Sigmoid colon (tissue), 7 donors: ENCODE measurements around the gene ANGPTL2. TPM values are rescaled to one million over a fixed set of nuclear protein-coding genes. Genes with fewer than 3 reads are reported as not detected.

ENCODE experiments used
- DNase-seq: peaks from one replicate; pipeline ENCODE4 v3.0.0-alpha.2; 2019
- H3K27ac ChIP-seq, 4 donors: fragments of 200-600 bp; sonication (generic); one replicate each; pipeline ENCODE4 v1.5.1; 2016 to 2019; ENCODE audit warnings: mild to moderate bottlenecking in 1 of 4
- H3K27me3 ChIP-seq, 3 donors: fragments of 200-600 bp; sonication (generic); one replicate each; pipeline ENCODE4 v1.5.1; 2019; ENCODE audit warnings: mild to moderate bottlenecking in 1 of 3
- H3K36me3 ChIP-seq, 4 donors: fragments of 200-600 bp; sonication (generic); one replicate each; pipeline ENCODE4 v1.5.1; 2016 to 2019
- H3K4me1 ChIP-seq, 4 donors: fragments of 200-600 bp; sonication (generic); one replicate each; pipeline ENCODE4 v1.5.1; 2017 to 2019
- H3K4me3 ChIP-seq, 4 donors: fragments of 200-600 bp; sonication (generic); one replicate each; pipeline ENCODE4 v1.5.1; 2017 to 2019; ENCODE audit warnings: mild to moderate bottlenecking in 2 of 4, moderate library complexity in 1 of 4
- H3K9me3 ChIP-seq, 4 donors: fragments of 200-600 bp in 3 of 4; sonication (generic) in 3 of 4; one replicate each; pipeline versions ENCODE4 v1.5.1 to v1.6.1; 2013 to 2019
- EP300 ChIP-seq, 4 donors: sonication (generic); formaldehyde crosslinking; IDR thresholded peaks; one replicate each; pipeline ENCODE4 v1.6.1; 2017; ENCODE audit warnings: antibody characterized with exemption in 4 of 4
- POLR2A ChIP-seq, 2 donors: fragments of 450-650 bp; IDR thresholded peaks; one replicate each; pipeline ENCODE4 v1.6.1; 2016; ENCODE audit warnings: antibody characterized with exemption in 2 of 2, mild to moderate bottlenecking in 2 of 2, moderate library complexity in 2 of 2
- POLR2AphosphoS5 ChIP-seq, 4 donors: sonication (generic); formaldehyde crosslinking; IDR thresholded peaks; one replicate each; pipeline ENCODE4 v1.6.1; 2017; ENCODE audit warnings: antibody characterized with exemption in 4 of 4
- WGBS, 2 donors: extraction: QIAGEN DNeasy Blood & Tissue Kit; methylation state at CpG; one replicate each; pipeline ENCODE4 v1.1.7; 2013; 5-methylcytosine and 5-hydroxymethylcytosine counted together
- intact Hi-C: fragments of 100-400 bp; cut with DNase I; formaldehyde crosslinking; loops from one replicate; pipeline ENCODE4 v1.15.1; 2023
- polyA plus RNA-seq, 3 donors: library from polyadenylated mRNA; stranded (reverse); fragments of 200-250 nt; gene quantifications; one replicate each; pipeline ENCODE4 v1.2.3, GENCODE V29; 2013
- total RNA-seq, 4 donors: library from RNA; depleted of rRNA; stranded (reverse); fragments of >200 nt; gene quantifications; one replicate each; pipeline ENCODE4 v1.1.0, GENCODE V29; 2016
- TF ChIP-seq, protein P1 (sequence below), 4 experiments: fragments of 450-650 bp in 3 of 4; fragments of 200-600 bp in 1 of 4; IDR thresholded peaks; one replicate each; pipeline ENCODE4 v1.5.1; 2016 to 2019; ENCODE audit warnings: antibody characterized with exemption in 4 of 4, mild to moderate bottlenecking in 3 of 4, moderate library complexity in 2 of 4
- donor health status: healthy with polysubstance abuse.
- donor health status: Bipolar disorder and iron deficiency.
- donor health status: healthy.

Gene ANGPTL2
- total and polyA plus RNA-seq, 7 donors: 0.69 to 112 (median 50.5) TPM

- Histone ChIP-seq H3K9me3 (no peaks in the 10 kb centered on the region), H3K36me3 (no peaks in the 10 kb centered on the region), H3K27me3 (no peaks in the 10 kb centered on the region), H3K27ac (no peak overlapping the region), H3K4me3 (no peak overlapping the region), H3K4me1 (peaks cover 0 to 2% (median 0%) of the 10 kb centered on the region in 4 donors)
- WGBS, 2 donors: 93 to 96% methylated on average over 8 of the region's 8 CpGs
- TF ChIP-seq POLR2A (IDR thresholded peaks at IDR 0.05) (no peak), EP300 (IDR thresholded peaks at IDR 0.05) (no peak), POLR2AphosphoS5 (IDR thresholded peaks at IDR 0.05) (no peak)
- TF ChIP-seq, protein P1, sequence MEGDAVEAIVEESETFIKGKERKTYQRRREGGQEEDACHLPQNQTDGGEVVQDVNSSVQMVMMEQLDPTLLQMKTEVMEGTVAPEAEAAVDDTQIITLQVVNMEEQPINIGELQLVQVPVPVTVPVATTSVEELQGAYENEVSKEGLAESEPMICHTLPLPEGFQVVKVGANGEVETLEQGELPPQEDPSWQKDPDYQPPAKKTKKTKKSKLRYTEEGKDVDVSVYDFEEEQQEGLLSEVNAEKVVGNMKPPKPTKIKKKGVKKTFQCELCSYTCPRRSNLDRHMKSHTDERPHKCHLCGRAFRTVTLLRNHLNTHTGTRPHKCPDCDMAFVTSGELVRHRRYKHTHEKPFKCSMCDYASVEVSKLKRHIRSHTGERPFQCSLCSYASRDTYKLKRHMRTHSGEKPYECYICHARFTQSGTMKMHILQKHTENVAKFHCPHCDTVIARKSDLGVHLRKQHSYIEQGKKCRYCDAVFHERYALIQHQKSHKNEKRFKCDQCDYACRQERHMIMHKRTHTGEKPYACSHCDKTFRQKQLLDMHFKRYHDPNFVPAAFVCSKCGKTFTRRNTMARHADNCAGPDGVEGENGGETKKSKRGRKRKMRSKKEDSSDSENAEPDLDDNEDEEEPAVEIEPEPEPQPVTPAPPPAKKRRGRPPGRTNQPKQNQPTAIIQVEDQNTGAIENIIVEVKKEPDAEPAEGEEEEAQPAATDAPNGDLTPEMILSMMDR (IDR thresholded peaks at IDR 0.05): no peak
- peak; percentile 49 for DNase-seq
- intact Hi-C loops: no loop called here
Measured at GRCh38 chr9:127081250-127082185, 40.9 kb downstream of the ANGPTL2 start.

- H3K36me3 ChIP-seq: no peaks in the 10 kb centered on the region
- H3K9me3 ChIP-seq: no peaks in the 10 kb centered on the region
- peaks cover 0 to 19% (median 15%) of the 10 kb centered on the region in 4 donors for H3K4me1 ChIP-seq
- TF ChIP-seq EP300 (IDR thresholded peaks at IDR 0.05): no peak
- no peak for TF ChIP-seq POLR2A (IDR thresholded peaks at IDR 0.05)
- no peak for TF ChIP-seq POLR2AphosphoS5 (IDR thresholded peaks at IDR 0.05)
- TF ChIP-seq, protein P1 (IDR thresholded peaks at IDR 0.05): no peak
- no peaks in the 10 kb centered on the region for H3K27me3 ChIP-seq
- H3K27ac ChIP-seq: no peak overlapping the region
- no peak overlapping the region for H3K4me3 ChIP-seq
- DNase-seq: peak; percentile 15
- intact Hi-C loops: no loop called here
- 87 to 91% methylated on average over 8 of the region's 8 CpGs for WGBS, 2 donors
Measured at GRCh38 chr9:127079446-127080140, 42.8 kb downstream of the ANGPTL2 start.

DNA sequence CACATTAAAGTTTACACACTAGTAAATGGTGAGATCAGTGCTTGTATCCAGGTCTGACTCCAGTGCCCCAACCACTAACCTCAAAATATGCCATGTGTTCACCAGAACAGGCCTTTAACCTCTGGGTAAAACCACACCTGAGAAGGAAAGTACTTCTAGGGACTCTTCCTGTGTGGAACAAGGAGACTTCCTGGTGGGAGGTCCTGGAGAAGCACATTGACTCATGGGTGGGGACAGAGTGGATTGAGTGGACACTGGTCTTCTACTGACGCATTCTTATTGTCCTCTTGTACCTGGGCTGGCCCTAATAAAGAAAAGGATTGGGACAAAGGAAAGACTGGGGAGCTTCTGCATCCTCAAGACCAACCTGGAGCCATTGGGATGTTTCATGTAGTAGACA, 43.4 kb downstream of the ANGPTL2 start:
- intact Hi-C loops: no loop called here
- Histone ChIP-seq H3K9me3 (no peaks in the 10 kb centered on the region), H3K4me1 (peaks cover 0 to 25% (median 21%) of the 10 kb centered on the region in 4 donors), H3K36me3 (no peaks in the 10 kb centered on the region), H3K27ac (no peak overlapping the region), H3K27me3 (no peaks in the 10 kb centered on the region), H3K4me3 (no peak overlapping the region)
- TF ChIP-seq, protein P1 (IDR thresholded peaks at IDR 0.05): no peak
- TF ChIP-seq POLR2A (IDR thresholded peaks at IDR 0.05): no peak
- TF ChIP-seq POLR2AphosphoS5 (IDR thresholded peaks at IDR 0.05): no peak
- no peak for TF ChIP-seq EP300 (IDR thresholded peaks at IDR 0.05)
- WGBS, 2 donors: 88 to 95% methylated on average over 1 of the region's 1 CpG
- DNase-seq: no peak

DNA sequence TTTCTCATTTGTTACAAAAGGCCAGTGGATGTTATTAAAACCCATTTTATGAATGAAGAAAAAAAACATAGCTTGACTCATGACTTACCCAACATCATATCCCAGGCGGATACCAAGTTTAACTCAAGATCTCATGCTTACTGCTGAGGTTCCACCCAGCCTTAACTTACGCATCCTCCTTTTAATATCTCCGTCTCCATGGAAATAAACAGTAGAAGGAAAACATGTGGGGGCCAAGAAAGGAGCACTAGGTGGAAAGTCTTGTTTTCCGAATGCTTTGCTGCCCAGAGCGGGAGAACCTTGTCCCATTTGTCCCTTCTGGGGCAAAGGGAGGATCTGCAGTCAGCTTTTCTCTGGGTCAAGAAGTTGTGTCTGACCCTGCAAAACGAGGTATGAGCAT, 44.1 kb downstream of the ANGPTL2 start:
- WGBS, 2 donors: 94 to 96% methylated on average over 6 of the region's 6 CpGs
- TF ChIP-seq EP300 (IDR thresholded peaks at IDR 0.05) (no peak), POLR2AphosphoS5 (IDR thresholded peaks at IDR 0.05) (no peak), POLR2A (IDR thresholded peaks at IDR 0.05) (no peak)
- TF ChIP-seq, protein P1 (IDR thresholded peaks at IDR 0.05): no peak
- H3K27me3 ChIP-seq: no peaks in the 10 kb centered on the region

More for the DNA sequence above, 44.1 kb downstream of the ANGPTL2 start:
- peaks cover 0 to 25% (median 21%) of the 10 kb centered on the region in 4 donors for H3K4me1 ChIP-seq
- H3K4me3 ChIP-seq: no peak overlapping the region
- no peaks in the 10 kb centered on the region for H3K9me3 ChIP-seq
- intact Hi-C loops: no loop called here
- no peak overlapping the region for H3K27ac ChIP-seq
- no peaks in the 10 kb centered on the region for H3K36me3 ChIP-seq
- peak; percentile 5 for DNase-seq
